OCI-LY3 (cell line): ENCODE results near the gene OCIAD1.

ENCODE experiments used
- H2AFZ ChIP-seq: fragments of 200-600, 300-600 bp; shearing (Covaris generic); 2 replicates; pipeline ENCODE4 v1.6.0; 2014; ENCODE audit warnings: antibody characterized with exemption, low read depth, low read length
- H3K27ac ChIP-seq: fragments of 200-600, 300-600 bp; sonication (generic); 2 replicates; pipeline ENCODE4 v1.5.1; 2014; ENCODE audit warnings: mild to moderate bottlenecking, low read length, moderate library complexity, mixed read lengths
- H3K27me3 ChIP-seq: fragments of 200-600, 300-600 bp; sonication (generic); 2 replicates; pipeline ENCODE4 v1.6.1; 2014; ENCODE audit warnings: low read depth, low read length, mixed read lengths
- H3K36me3 ChIP-seq: fragments of 200-600, 300-600 bp; sonication (generic); replicated peaks from 2 replicates; pipeline ENCODE3; 2014; ENCODE audit warnings: low read depth, low read length, mixed read lengths
- H3K4me1 ChIP-seq: fragments of 300-600, 200-600 bp; sonication (generic); 2 replicates; pipeline ENCODE4 v1.6.1; 2014; ENCODE audit warnings: low read length, mixed read lengths
- H3K4me2 ChIP-seq: fragments of 200-600, 300-600 bp; sonication (generic); 2 replicates; pipeline ENCODE4 v1.6.1; 2014; ENCODE audit warnings: low read length, mixed read lengths
- H3K4me3 ChIP-seq: fragments of 300-600, 200-600 bp; sonication (generic); 2 replicates; pipeline ENCODE4 v1.5.1; 2014; ENCODE audit warnings: antibody characterized with exemption, mild to moderate bottlenecking, low read length, moderate library complexity
- H3K79me2 ChIP-seq: fragments of 300-600, 200-600 bp; shearing (Covaris generic); 2 replicates; pipeline ENCODE4 v1.6.1; 2014; ENCODE audit warnings: mild to moderate bottlenecking, low read length, mixed read lengths
- H3K9ac ChIP-seq: fragments of 300-600, 200-600 bp; shearing (Covaris generic); 2 replicates; pipeline ENCODE4 v1.6.0; 2014; ENCODE audit warnings: mild to moderate bottlenecking, low read length, moderate library complexity
- H3K9me3 ChIP-seq: fragments of 200-600, 300-600 bp; shearing (Covaris generic); 2 replicates; pipeline ENCODE4 v1.6.1; 2014; ENCODE audit warnings: low read length, mixed read lengths; ENCODE audit not compliant: insufficient read depth
- H4K20me1 ChIP-seq: fragments of 200-600, 300-600 bp; sonication (generic); 2 replicates; pipeline ENCODE4 v1.6.1; 2016; ENCODE audit warnings: low read length, mixed read lengths; ENCODE audit not compliant: insufficient read depth
- EZH2phosphoT487 ChIP-seq: fragments of 200-600 bp; shearing (Covaris generic); IDR thresholded peaks from 2 replicates; pipeline ENCODE4 v1.6.1; 2018; ENCODE audit warnings: antibody characterized with exemption, mixed run types, low read depth
- TF ChIP-seq, protein P1 (sequence below): fragments of 200-600, 300-600 bp; sonication (generic); IDR thresholded peaks from 2 replicates; pipeline ENCODE4 v1.5.1; 2014; ENCODE audit warnings: antibody characterized with exemption, low read length, low read depth

The OCIAD1 gene

DNA sequence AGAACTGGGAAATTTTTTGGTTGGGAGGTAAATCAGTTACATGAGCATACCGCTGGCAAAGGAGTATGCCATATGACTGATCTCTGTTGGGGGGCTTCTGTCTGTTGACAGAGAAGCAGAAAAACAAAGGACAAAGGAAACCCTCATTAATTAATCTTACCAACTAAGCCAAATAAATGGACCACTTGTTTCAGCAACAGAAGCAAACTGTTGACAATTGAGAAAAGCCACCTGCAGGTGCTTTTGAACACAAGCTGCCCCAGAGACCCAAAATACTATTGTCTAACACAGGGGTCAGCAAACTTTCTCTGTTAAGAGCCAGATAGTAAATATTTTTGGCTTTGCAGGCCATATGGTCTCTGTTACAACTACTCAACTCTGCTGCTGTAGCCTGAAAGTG is 43.8 kb upstream of the OCIAD1 start:
- no peak overlapping the region for H3K4me3 ChIP-seq
- no peak overlapping the region for H3K4me2 ChIP-seq
- TF ChIP-seq, protein P1, sequence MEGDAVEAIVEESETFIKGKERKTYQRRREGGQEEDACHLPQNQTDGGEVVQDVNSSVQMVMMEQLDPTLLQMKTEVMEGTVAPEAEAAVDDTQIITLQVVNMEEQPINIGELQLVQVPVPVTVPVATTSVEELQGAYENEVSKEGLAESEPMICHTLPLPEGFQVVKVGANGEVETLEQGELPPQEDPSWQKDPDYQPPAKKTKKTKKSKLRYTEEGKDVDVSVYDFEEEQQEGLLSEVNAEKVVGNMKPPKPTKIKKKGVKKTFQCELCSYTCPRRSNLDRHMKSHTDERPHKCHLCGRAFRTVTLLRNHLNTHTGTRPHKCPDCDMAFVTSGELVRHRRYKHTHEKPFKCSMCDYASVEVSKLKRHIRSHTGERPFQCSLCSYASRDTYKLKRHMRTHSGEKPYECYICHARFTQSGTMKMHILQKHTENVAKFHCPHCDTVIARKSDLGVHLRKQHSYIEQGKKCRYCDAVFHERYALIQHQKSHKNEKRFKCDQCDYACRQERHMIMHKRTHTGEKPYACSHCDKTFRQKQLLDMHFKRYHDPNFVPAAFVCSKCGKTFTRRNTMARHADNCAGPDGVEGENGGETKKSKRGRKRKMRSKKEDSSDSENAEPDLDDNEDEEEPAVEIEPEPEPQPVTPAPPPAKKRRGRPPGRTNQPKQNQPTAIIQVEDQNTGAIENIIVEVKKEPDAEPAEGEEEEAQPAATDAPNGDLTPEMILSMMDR, result no peak
- no peak for TF ChIP-seq EZH2phosphoT487
- no peaks in the 10 kb centered on the region for H3K4me1 ChIP-seq
- no peaks in the 10 kb centered on the region for H3K9me3 ChIP-seq
- no peaks in the 10 kb centered on the region for H3K36me3 ChIP-seq
- no peaks in the 10 kb centered on the region for H3K27me3 ChIP-seq
- H2AFZ ChIP-seq, result no peak overlapping the region
- no peak overlapping the region for H3K9ac ChIP-seq
- no peak overlapping the region for H3K27ac ChIP-seq
- no peaks in the 10 kb centered on the region for H3K79me2 ChIP-seq
- H4K20me1 ChIP-seq, result no peaks in the 10 kb centered on the region

- no peaks in the 10 kb centered on the region for H3K27me3 ChIP-seq
- no peaks in the 10 kb centered on the region for H3K36me3 ChIP-seq
- H3K79me2 ChIP-seq, result no peaks in the 10 kb centered on the region
- no peak overlapping the region for H3K27ac ChIP-seq
- H3K4me1 ChIP-seq, result peaks cover 15% of the 10 kb centered on the region
- TF ChIP-seq, protein P1, result no peak
- TF ChIP-seq EZH2phosphoT487, result no peak
- no peak overlapping the region for H3K9ac ChIP-seq
- no peak overlapping the region for H2AFZ ChIP-seq
- no peaks in the 10 kb centered on the region for H4K20me1 ChIP-seq
- no peak overlapping the region for H3K4me2 ChIP-seq
- H3K4me3 ChIP-seq, result no peak overlapping the region
- no peaks in the 10 kb centered on the region for H3K9me3 ChIP-seq
These were observed 40.3 kb upstream of the OCIAD1 start for GRCh38 chr4:48790561-48790960.

DNA sequence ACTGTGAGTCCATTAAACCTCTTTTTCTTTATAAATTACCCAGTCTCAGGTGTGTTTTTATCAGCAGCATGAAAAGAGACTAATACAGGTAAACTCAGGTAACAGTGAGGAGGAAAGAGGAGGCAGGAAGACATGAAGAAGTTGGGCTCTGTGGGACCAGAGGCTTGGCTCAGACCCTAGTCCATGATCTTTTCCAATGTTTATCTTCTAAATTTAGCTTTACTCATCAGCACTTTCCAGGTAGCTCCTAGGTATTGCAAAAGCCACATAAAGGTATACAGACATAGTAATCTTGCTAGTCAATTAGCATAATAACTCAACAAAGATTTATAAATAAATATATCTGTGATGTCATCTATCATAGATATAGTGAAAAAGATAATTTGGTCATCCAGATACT is 39.6 kb upstream of the OCIAD1 start:
- TF ChIP-seq EZH2phosphoT487, result no peak
- TF ChIP-seq, protein P1, result no peak
- Histone ChIP-seq H3K9me3 (no peaks in the 10 kb centered on the region), H3K4me1 (peaks cover 16% of the 10 kb centered on the region), H4K20me1 (no peaks in the 10 kb centered on the region), H3K9ac (no peak overlapping the region), H3K4me2 (no peak overlapping the region), H3K27me3 (no peaks in the 10 kb centered on the region), H3K36me3 (no peaks in the 10 kb centered on the region), H2AFZ (no peak overlapping the region), H3K79me2 (no peaks in the 10 kb centered on the region), H3K4me3 (no peak overlapping the region), H3K27ac (no peak overlapping the region)

DNA sequence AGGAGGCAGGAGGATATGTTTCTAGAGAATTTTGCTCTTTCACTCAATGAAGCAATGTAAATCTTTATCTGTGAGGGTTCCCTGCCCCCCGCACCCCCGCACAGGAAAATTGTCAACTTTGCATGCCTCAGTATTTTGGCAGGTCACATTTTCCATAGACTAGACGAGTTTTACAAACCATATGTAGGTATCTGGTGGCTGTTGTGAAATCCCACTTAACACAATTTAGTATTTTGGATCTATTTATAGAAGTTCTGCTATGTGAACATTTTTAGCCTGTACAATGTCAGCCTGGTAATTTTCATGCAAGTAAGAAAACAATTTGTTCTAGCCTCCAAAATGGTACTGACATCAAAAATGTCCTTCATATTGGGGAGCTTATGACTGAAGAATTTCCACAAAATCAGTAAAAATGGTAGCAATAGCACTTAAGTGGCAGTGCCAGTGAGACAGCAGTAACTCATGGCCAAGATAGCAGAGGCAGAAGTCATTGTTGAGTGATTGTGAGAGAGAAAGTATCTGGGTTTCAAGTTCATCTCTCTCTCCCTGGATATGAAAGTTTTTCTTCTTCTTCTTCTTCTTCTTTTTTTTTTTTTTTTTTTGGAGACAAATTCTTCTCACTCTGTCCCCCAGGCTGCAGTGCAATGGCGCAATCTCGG is 38.4 kb upstream of the OCIAD1 start:
- no peak overlapping the region for H3K4me2 ChIP-seq
- TF ChIP-seq EZH2phosphoT487, result no peak
- TF ChIP-seq, protein P1, result no peak
- H3K4me1 ChIP-seq, result peaks cover 16% of the 10 kb centered on the region
- no peak overlapping the region for H3K9ac ChIP-seq
- no peaks in the 10 kb centered on the region for H4K20me1 ChIP-seq
- H3K27ac ChIP-seq, result no peak overlapping the region
- peak overlapping the region; percentile 28; the same call in 1 of the 2 replicates for H2AFZ ChIP-seq
- H3K27me3 ChIP-seq, result no peaks in the 10 kb centered on the region
- H3K4me3 ChIP-seq, result no peak overlapping the region
- no peaks in the 10 kb centered on the region for H3K36me3 ChIP-seq
- no peaks in the 10 kb centered on the region for H3K9me3 ChIP-seq
- H3K79me2 ChIP-seq, result no peaks in the 10 kb centered on the region
